WI38 (cell line): ENCODE measurements around the gene ANKRD11.
"Not testable (repeated sequence)": the region's sequence is repeated elsewhere in the genome, so short reads cannot be mapped to it uniquely, and the experiment has no call there.

Source experiments
- H3K4me3 ChIP-seq: 2 replicates; pipeline ENCODE4 v1.5.1; 2011; ENCODE audit warnings: low read depth, mild to moderate bottlenecking, control low read depth, low read length
- CTCF ChIP-seq: IDR thresholded peaks from 2 replicates; pipeline ENCODE4 v1.5.1; 2012; ENCODE audit warnings: low read depth, mild to moderate bottlenecking, control low read depth, low read length

Gene ANKRD11

GRCh38 chr16:89273741-89274472, 216.5 kb downstream of the ANKRD11 start:
- no peak for TF ChIP-seq CTCF
- H3K4me3 ChIP-seq, result no peak overlapping the region

- H3K4me3 ChIP-seq, result no peak overlapping the region
Observed at GRCh38 chr16:89272631-89273030, 217.7 kb downstream of the ANKRD11 start.

GRCh38 chr16:89270666-89271345, 219.6 kb downstream of the ANKRD11 start:
- H3K4me3 ChIP-seq, result no peak overlapping the region
- no peak for TF ChIP-seq CTCF

More at GRCh38 chr16:89272631-89273030, 217.7 kb downstream of the ANKRD11 start:
- TF ChIP-seq CTCF, result no peak

- no peak overlapping the region for H3K4me3 ChIP-seq
- TF ChIP-seq CTCF, result no peak
Observed at GRCh38 chr16:89269805-89270665, 220.3 kb downstream of the ANKRD11 start.

- TF ChIP-seq CTCF, result no peak
- H3K4me3 ChIP-seq, result no peak overlapping the region
Observed at GRCh38 chr16:89268987-89269735, 221.2 kb downstream of the ANKRD11 start.

- no peak for TF ChIP-seq CTCF
- H3K4me3 ChIP-seq, result no peak overlapping the region
Observed at GRCh38 chr16:89268585-89268984, 221.8 kb downstream of the ANKRD11 start.

GRCh38 chr16:89267746-89268145, 222.6 kb downstream of the ANKRD11 start:
- not testable (repeated sequence) for H3K4me3 ChIP-seq
